Testis (tissue), 3 donors: Measurements from ENCODE around the gene SLCO3A1. TPM values are rescaled to one million over a fixed set of nuclear protein-coding genes. Genes with fewer than 3 reads are reported as not detected.

Source experiments
- DNase-seq: peaks from one replicate; pipeline ENCODE4 v3.0.0-alpha.2; 2019
- H3K27ac ChIP-seq, 2 donors: fragments of 200-600 bp; sonication (generic); one replicate each; pipeline ENCODE4 v1.5.1; 2019
- H3K27me3 ChIP-seq: fragments of 200-600 bp; sonication (generic); one replicate; pipeline ENCODE4 v1.5.1; 2019
- H3K36me3 ChIP-seq: fragments of 200-600 bp; sonication (generic); one replicate; pipeline ENCODE4 v1.5.1; 2017; ENCODE audit warnings: low read depth; ENCODE audit errors: missing control alignments
- H3K4me1 ChIP-seq: fragments of 200-600 bp; sonication (generic); one replicate; pipeline ENCODE4 v1.5.1; 2019
- H3K4me3 ChIP-seq, 2 donors: fragments of 200-600 bp; sonication (generic); one replicate each; pipeline ENCODE4 v1.5.1; 2017 to 2019
- H3K9me3 ChIP-seq: fragments of 200-600 bp; sonication (generic); one replicate; pipeline ENCODE4 v1.5.1; 2017
- CTCF ChIP-seq, 3 experiments: fragments of 450-650 bp in 2 of 3; fragments of 200-600 bp in 1 of 3; sonication (generic) in 1 of 3; IDR thresholded peaks; one replicate each; pipeline ENCODE4 v1.5.1; 2016 to 2019; ENCODE audit warnings: antibody characterized with exemption in 3 of 3, mild to moderate bottlenecking in 2 of 3, moderate library complexity in 1 of 3
- POLR2A ChIP-seq: fragments of 450-650 bp; IDR thresholded peaks from one replicate; pipeline ENCODE4 v1.6.1; 2017; ENCODE audit warnings: antibody characterized with exemption, mild to moderate bottlenecking, moderate library complexity
- WGBS, 2 donors: methylation state at CpG; one replicate each; pipeline ENCODE4 v1.1.5; 2018; 5-methylcytosine and 5-hydroxymethylcytosine counted together
- intact Hi-C: fragments of 100-400 bp; cut with DNase I; formaldehyde crosslinking; loops from one replicate; pipeline ENCODE4 v1.15.1; 2023; ENCODE audit warnings: low total_unique reads
- polyA plus RNA-seq: library from polyadenylated mRNA; stranded (reverse); fragments of 350-450 nt; fragmentation: Illumina TruSeq; extraction: RNeasy Lipid Tissue Mini Kit (QIAGEN cat#74804); gene quantifications from one replicate; pipeline ENCODE4 v1.2.3, GENCODE V29; 2014; ENCODE audit warnings: low read depth, low replicate concordance; ENCODE audit not compliant: insufficient read depth
- total RNA-seq, 2 donors: library from RNA; depleted of rRNA; stranded (reverse); fragments of >200 nt; gene quantifications; one replicate each; pipeline ENCODE4 v1.2.3, GENCODE V29; 2016

Gene SLCO3A1
- total and polyA plus RNA-seq, 3 donors from 2014 or later: 76.3 to 144 (median 77.2) TPM

- H3K27me3 ChIP-seq: no peaks in the 10 kb centered on the region
- H3K4me1 ChIP-seq: peaks cover 4% of the 10 kb centered on the region
- H3K9me3 ChIP-seq: no peaks in the 10 kb centered on the region
- no peaks in the 10 kb centered on the region for H3K36me3 ChIP-seq
- TF ChIP-seq CTCF (IDR thresholded peaks at IDR 0.05) (no peak), POLR2A (no peak)
- H3K27ac ChIP-seq: no peak overlapping the region
- no peak overlapping the region for H3K4me3 ChIP-seq
- intact Hi-C loops: loop anchor here (10.0 kb wide), 1 partner anchor 222 kb away; the partner anchor contains the start of gene SLCO3A1
- WGBS, 2 donors: 88 to 92% methylated on average over 7 to 8 of the region's 8 CpGs
- no peak for DNase-seq
Measured at GRCh38 chr15:92076541-92076940, 223.0 kb downstream of the SLCO3A1 start.

- H3K36me3 ChIP-seq: no peaks in the 10 kb centered on the region
- DNase-seq: peak; percentile 89
- H3K27ac ChIP-seq: no peak overlapping the region
- intact Hi-C loops: loop anchor here (10.0 kb wide), 1 partner anchor 223 kb away; the partner anchor contains the start of gene SLCO3A1
- 50 to 72% methylated on average over 8 to 13 of the region's 13 CpGs for WGBS, 2 donors
- no peaks in the 10 kb centered on the region for H3K27me3 ChIP-seq
- peaks cover 14% of the 10 kb centered on the region for H3K4me1 ChIP-seq
- H3K9me3 ChIP-seq: no peaks in the 10 kb centered on the region
- TF ChIP-seq POLR2A (no peak), CTCF (IDR thresholded peaks at IDR 0.05) (peak; percentile 61 to 76 (median 66))
- no peak overlapping the region for H3K4me3 ChIP-seq
Measured at GRCh38 chr15:92077353-92078085, 224.0 kb downstream of the SLCO3A1 start.

- Histone ChIP-seq H3K4me3 (no peak overlapping the region), H3K4me1 (peaks cover 17% of the 10 kb centered on the region), H3K27ac (no peak overlapping the region), H3K36me3 (no peaks in the 10 kb centered on the region), H3K9me3 (no peaks in the 10 kb centered on the region), H3K27me3 (no peaks in the 10 kb centered on the region)
- no peak for TF ChIP-seq POLR2A
- TF ChIP-seq CTCF (IDR thresholded peaks at IDR 0.05): no peak
- no peak for DNase-seq
- intact Hi-C loops: loop anchor here (10.0 kb wide), 1 partner anchor 223 kb away; the partner anchor contains the start of gene SLCO3A1
- 92% methylated on average over 5 to 6 of the region's 6 CpGs for WGBS, 2 donors
Measured at GRCh38 chr15:92078270-92078669, 224.8 kb downstream of the SLCO3A1 start.

GRCh38 chr15:92079047-92079446 is 225.5 kb downstream of the SLCO3A1 start:
- TF ChIP-seq CTCF (IDR thresholded peaks at IDR 0.05) (peak in 2 of 3 experiments; percentile 26 to 31), POLR2A (no peak)
- Histone ChIP-seq H3K4me3 (no peak overlapping the region), H3K9me3 (no peaks in the 10 kb centered on the region), H3K4me1 (peaks cover 17% of the 10 kb centered on the region), H3K36me3 (no peaks in the 10 kb centered on the region), H3K27ac (no peak overlapping the region), H3K27me3 (no peaks in the 10 kb centered on the region)
- DNase-seq: peak; percentile 54
- intact Hi-C loops: loop anchor here (10.0 kb wide), 1 partner anchor 224 kb away; the partner anchor contains the start of gene SLCO3A1
- 79 to 100% methylated on average over 1 to 3 of the region's 3 CpGs for WGBS, 2 donors
